Measurements from ENCODE around the gene ABR.
"Not testable (repeated sequence)": the region's sequence is repeated elsewhere in the genome, so short reads cannot be mapped to it uniquely, and the experiment has no call there.

The ABR gene

DNA sequence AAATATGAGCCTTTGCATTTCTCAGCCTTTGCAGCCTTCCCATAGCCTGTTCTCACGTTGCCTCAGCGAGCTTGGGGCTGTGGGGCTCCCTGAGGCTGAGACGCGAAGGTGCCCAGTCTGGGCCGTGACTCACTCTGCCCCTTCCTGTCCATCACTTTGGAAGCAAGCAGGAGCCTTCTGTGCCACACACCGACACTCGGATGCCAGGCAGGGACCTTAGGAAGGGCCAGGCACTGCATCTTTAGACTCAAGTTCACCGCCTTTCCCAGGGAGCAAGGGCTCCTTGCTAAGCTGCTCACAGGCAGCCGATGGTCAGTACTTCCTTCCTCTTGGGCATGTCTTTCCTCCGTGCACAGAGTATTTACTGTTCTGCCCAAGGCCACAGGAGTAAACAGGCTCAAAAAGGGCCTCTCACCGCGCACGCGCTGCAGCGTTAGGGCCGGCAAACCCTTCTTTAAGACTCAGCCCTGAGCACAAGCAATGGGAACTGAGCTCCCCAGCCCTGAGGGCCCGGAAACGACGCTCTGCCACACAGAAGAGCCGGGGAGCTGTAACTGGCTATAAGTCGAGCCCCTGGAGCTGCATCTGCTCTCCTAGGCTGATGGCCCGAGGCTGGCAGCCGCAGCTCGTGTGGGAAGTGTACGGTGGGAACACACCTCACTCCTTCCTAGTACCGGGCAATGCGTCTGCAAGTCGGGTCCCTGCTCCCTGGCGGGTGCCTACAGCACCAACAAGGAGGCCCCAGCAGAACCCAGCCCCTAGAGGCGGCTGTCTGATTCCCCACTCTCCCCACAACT lies 175.6 kb downstream of the ABR start:
- DNase-seq = no peak

DNA sequence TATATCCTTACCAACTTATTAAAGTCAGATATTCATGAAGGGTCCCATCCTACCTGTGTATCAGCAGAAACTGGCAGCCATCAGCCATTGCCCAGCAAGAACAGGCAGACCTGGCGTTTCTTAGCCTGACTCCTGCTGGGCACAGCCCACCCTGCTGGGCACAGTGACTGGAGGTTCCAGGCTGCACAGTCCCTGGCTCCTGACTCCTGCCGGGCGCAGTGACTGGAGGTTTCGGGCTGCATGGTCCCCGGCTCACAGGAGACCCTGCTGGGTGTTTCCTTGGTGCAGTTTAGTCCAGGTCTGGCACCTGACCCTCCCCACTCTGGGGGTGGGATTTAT lies 176.2 kb downstream of the ABR start:
- DNase-seq = no peak

DNA sequence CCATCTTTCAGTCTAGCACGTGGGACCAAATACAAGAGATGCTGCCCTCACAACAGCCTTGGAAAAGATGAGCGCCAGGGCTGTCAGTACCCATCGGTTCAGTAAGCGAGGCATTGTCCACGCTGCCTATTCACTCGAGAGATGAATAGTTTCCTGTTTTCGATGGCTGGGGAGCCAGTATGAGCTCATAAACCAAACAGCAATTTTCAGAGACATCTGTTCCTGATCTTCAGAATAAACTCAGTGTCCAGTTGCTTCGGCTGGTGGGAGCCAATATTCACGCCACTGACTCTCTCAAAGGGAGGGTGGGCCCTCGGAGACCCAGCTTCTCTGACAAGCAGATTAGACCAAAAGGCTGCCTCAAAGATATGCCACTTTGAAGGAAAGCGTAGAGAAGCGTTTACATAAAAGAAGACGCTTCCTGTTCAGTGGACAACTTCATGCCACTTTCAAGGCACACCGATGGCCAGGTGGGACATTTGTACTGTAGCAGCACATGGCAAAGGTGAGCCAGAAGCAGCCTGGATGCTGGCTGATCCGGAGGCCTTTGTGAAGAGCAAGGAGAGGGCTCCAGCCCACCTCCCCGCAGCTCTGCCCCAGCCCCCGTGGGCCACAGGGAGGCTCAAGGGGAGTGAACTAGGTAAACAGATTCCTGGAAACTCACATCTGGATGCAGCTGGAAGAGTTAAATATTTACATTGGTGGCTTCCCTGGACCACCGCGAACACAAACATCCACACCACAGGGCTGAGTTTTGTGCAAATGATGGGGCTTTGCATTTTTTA lies 176.8 kb downstream of the ABR start:
- DNase-seq = no peak

DNA sequence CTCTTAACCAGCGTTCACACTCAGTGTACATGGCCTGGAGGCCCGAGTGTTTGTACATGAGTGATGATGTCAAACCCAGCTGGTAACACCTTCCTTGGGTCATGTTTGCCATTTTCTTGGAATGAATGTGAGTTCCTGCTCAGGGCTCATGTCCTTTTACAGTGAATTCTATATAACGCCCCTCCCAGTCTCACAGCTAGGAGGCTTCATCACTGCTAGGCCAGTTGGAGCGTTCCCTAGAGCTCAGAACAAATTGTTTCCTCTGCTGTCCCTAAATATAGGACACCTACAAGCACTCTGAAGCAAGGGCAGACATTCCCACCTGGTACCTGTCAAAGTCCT lies 177.4 kb downstream of the ABR start:
- no peak for DNase-seq

DNA sequence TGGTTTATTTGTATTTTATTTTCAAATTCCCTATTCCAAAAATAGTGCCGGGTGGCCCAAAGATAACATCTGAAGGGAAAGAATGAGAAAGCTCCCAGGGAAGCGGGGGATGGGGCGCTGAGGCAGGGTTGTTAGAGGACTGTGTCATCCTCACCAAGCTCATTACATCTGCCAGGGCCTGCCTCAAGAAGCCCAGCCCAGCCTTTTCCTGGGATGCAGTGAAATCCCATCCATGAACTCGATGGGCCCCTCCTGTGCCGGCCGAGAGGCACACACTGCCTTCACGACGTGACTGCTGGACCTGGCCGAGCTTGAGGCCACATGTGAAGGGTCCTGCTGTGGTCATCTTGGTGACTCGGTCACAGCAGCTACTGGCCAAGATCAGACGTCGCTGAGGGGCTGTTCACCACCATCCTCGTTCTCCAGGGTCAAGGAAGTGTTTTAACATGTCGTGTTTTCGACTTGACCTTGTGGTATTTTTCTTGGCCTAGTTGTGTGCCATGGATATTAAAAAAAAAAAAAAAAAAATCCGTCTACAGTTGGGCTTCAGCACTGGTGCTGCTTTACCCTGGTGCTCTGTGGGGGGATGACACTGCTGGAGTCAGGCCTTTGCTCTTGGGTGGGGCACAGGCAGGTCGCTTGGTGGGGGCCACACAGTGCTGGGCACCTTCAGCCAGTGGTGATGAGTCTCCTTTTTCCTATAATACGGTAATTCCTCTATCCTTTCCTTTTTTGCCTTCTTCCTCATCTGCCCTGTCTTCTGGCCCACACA lies 178.0 kb downstream of the ABR start:
- DNase-seq = no peak

DNA sequence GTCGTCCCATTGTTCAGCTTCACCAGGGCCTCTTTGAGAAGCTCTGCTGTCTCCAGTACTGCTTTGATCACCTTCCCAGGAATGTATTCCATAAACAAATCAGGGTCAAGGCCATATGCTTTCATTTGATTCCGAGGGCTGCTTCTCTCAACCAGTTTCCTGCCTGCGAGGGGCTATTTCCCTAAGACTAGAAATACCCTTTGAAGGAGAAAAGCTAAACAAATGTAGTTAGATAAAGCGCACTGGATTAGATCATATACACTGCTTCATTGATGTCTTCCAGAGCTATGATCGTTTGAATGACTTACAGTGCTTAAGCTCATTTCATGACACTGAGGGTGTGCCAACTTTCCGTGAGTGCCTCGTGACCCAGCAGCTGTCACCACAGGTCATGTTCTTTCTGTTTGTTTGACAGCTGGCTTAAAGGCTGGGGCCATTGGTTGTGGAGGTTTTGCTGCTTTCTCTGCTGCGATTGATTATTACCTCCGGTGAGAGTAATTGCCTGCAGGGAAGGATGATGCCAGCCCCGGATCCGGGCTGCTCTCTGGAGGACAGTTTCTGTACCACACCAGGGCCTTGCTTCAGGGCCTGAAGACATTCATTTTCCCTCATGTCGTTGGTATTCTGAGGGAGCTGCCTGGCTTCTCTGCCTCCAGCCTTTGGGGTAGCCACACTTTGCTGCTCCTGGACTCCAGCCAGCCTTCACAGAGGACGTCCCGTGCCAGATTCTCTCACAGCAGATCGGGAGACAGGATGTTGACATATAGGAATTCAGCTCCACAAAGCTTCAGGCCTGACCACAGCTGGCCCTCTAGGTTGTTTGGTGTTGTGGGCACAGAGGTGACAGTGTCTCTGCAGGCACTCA lies 179.0 kb downstream of the ABR start:
- no peak for DNase-seq

DNA sequence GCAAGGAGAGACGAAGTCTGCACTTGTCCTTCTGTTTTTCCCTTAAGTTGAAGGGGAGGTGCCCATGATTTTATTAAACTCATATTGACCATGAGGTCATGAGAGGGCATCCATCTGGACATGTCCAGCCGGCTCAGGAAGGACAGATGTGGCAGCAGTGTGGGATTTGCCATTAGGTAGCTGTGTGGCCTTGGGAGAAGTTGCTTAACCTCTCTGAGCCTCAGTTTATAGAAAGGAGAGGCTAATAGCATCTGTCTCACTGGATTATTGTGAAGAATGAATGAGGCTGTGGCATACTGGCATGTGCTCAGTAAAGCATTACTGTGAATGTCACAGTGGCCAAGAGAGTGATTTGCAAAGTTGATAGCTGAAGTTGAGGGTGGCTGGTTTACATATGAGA lies 181.7 kb downstream of the ABR start:
- DNase-seq = no peak

DNA sequence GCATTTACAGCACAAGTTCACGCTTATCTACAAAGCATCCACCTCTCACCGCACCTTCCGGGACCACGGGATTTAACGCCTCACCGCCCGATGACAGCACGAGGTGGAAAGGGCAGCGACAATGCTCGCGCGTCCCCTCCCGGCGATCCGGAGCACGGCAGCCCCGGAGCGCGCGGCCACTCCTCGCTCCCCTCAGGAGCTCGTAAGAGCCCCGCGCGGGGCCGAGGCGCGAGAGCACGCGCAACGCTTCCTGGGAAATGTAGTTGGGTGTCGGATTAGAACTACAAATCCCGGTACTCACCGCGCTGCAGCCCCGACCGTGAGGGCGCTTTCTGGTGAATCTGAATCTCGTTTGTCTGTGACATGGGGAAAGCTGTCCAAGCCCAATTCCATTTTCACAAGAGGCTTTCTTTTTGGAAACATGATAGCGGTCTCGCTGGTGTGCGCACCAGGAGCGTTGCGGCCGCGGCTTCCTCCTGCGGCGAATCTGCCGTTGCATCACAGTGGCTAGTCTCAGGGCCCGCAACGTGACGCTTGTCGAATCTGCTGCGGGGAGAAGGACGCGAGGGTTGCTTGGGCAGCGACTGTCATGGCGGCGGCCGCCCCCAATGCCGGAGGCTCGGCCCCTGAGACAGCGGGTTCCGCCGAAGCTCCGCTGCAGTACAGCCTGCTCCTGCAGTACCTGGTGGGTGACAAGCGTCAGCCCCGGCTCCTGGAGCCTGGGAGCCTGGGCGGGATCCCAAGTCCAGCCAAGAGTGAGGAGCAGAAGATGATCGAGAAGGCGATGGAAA lies 183.0 kb downstream of the ABR start, which contains the start of gene TIMM22:
TSS of gene TIMM22 (plus strand) at position 576 of the 791 bp plus-strand sequence. CDS start at position 590, 14 bp downstream.
- peak; percentile 77 for DNase-seq

DNA sequence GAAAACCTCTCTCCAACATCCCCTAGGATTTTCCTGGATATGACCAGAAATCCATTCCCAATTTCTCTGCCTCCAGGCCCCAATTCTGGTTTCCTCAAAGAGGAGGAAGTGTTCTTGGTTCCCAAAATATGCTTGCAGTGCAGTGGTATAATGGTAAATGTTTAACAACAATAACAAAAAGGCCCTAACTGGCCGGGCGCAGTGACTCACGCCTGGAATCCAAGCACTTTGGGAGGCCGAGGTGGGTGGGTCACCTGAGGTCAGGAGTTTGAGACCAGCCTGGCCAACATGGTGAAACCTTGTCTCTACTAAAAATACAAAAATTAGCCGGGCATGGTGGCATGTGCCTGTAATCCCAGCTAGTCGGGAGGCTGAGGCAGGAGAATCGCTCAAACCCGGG lies 184.5 kb downstream of the ABR start:
- DNase-seq = not testable (repeated sequence)

DNA sequence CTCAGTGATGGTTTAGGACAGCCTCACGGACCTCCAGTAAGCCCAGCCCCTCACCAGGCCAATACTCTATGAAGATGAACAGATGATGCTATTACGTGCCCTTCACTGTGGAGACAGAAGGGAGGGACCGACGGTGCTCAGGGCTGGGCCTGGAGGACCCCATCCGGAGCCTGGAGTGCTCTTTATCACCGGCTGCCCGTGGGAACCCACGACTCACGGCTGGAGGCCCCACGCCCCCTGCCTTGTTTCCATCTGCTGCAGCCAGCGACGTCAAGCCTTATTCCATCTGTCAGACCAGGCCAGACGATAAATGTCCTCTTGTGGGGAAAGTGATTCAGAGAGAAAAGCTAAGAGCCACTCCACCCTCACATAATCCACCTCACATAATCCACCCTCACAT lies 186.8 kb downstream of the ABR start:
- no peak for DNase-seq

DNA sequence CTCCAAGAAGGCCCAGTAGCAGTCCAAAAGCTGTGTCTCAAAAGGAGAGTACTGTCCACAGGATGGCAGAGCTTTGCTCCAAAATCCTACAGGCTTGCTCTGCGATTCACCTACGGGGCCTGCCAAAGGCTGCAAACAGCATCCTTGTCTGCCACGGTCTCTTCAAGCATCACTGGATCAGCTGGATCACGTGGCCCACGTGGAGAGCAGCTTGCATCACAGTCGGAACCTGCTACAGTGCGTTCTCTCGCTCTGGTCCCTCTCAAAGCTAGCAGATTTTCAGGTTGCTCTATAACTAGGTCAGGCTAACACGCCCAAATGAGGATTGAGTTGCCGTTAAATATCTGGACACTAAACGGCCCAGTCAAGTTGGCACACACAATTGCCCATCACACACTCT lies 191.2 kb downstream of the ABR start:
- DNase-seq = no peak

DNA sequence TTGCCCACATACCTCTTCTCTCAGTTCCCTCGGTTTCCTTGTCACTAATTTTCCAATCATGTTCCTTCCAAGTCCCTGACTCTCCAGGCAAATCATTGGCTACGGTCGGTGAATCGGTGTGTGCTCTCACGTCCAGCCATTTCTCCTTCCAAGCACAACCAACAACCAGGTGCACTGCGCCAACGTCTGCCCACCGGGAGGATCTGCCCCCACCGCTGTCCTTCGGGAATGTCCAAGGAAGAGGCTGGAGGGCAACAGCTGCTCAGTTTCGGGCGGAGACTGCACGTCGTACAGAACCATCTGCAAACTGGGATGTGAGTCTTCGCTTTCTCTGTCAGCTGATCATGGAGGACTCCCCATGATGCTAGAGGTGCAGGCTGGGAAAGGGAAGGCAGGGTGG lies 191.8 kb downstream of the ABR start:
- DNase-seq = no peak

DNA sequence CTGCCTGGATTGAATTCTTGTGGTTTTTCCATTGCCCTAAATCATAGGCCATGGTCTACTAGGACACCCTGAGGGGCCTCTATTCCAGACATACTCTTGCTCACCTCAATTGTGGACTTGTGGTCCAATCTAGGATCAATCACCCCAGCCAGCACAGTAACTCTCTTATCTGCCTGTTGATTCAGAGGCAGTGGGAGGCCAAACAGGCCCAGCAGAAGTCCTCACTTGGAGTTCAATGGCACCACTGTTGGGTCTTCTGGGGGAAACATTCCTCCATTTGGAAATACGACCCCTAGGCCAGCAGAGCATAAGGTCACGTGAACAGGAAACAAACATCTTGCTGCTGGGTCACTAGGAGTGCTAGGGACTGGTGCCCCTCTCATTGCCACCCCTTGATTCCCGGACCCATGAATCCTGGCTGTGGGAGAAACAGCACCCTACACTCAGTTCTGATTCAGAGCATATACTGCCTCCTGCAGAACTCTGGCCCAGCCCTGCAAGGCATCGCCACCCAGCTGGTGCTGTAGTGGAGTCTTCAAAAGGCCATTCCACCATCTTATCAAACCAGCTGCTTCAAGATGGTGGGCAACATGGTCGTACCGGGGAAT lies 193.4 kb downstream of the ABR start:
- DNase-seq = no peak

DNA sequence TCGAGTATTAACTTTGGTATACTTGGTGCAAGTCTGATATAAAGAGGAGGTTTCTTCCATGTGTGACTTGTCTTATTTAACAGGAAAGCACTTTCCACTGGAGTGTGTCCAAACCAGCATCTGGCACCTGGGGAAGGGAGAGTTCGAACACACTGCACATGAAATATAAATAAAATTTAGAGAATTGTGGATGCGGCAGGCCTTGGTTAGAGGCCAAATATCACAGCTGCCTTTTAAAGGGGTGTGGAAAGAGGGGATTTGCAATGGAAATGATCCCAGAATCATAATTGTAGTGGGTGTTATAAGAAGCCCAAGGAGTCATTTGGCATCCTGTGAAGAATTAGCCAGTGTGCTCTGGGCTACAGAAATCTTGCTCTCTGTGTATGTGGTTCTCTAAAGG lies 195.9 kb downstream of the ABR start:
- no peak for DNase-seq

DNA sequence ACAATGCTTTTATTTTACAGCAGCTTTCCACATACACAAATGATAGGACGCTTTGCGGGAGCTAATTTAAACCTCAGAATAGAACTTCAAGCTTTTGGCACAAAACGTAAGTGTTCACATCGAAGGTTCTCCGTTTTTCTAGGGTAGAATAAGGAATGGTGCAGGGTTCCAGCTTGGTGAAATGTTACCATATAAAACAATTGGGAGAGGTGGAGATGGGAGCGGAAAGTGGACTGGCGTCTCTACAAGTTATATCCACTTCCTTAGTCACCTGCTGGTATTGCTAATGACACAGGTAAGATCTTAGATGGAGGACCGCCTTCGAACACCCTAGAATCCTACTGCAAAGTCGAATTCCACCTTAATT lies 198.5 kb downstream of the ABR start:
- no peak for DNase-seq

DNA sequence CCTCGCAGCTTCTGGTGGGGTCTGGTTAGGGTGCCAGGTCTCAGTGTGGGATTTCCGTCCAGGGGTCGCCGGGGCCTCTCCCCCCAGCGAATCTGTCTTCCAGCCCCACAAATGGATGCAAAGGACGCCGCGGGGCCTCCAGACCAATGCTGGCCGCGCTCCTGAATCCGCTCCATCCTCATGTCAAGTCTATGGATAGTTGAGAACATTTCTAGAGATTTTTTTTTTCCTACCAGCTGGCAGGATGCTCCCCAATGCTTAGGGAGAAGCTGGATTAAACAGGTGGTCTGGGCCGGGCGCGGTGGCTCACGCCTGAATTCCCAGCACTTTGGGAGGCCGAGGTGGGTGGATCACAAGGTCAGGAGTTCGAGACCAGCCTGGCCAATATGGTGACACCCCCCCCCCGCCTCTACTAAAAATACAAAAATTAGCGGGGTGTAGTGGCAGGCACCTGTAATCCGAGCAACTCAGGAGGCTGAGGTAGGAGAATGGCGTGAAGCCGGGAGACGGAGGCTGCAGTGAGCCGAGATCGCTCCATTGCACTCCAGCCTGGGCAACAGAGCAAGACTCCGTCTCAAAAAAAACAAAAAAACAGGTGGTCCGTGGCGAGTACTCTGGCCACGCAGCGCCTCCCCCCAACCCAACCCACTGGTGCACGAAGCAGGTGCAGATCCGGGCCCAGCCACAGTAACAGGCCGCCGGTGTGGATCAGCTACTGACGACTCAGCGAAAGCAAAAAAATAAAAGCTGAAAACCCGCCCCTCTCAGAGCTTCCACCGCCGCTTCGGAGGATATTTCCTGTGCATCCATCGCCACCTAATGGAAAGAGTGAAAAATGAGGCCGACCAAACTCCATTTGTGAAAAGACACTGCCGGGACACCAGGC lies 199.1 kb downstream of the ABR start:
- DNase-seq = peak; percentile 69

DNA sequence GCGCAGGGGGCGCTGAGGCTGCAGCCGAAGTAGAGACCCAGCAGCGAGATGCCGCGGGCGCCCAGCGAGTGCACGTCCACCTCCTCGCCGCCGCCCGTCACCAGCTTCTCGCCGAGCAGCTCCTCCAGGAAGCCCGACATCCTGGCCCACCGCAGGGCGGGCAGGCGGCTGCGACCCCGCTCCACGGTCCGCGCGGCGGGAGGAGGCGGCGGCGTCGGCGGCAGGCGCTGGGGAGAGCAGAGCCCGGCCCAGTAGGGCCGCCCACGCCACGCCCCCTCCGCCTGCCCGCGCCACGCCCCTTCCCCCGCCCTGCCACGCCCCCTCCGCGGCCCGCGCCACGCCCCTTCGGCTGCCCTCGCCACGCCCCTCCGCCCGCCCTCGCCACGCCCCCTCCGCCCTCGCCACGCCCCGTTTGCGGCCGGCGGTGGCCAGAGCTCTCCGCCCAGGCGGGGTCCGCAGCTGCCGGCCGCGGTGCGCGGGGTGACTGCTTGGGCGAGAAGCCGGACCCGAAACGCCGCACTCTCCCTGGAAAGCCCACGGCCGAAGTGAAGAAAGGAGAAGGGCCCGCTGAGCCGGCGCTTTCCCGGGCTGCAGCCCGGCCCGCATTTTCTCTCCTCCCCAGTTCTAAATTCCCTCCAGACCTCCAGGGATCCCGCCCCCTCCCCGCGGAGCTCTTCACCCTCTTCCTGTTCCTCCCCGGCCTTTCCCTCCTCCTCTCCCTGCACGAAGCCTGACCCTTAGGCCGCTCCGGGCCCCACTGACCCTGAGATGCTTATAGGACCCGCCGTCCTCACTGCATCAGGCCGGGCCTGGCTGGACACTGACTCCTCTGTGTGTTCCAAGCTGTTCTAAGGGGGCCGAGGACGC lies 200.0 kb downstream of the ABR start, which contains the start of gene NXN:
TSS of gene NXN (minus strand) at position 238 of the 867 bp plus-strand sequence.
- peak; percentile 24 for DNase-seq

DNA sequence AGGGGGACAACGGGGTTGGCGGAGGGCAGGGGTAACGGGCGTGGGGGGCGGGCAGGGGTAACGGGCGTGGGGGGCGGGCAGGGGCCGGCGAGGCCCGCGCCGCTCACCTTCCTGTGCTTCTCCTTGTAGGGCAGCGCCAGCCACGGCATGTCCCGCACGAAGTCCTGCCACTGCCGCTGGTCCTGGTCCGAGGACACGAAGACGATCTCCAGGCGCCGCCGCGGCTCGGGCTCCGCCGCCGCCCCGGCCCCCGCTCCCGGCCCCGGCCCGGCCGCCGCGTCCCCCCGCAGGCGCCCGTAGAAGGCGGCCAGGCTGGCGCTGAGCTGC lies 200.6 kb downstream of the ABR start:
- DNase-seq = no peak
